ENCODE data around the gene E2F3. TPM values are rescaled to one million over a fixed set of nuclear protein-coding genes. Genes with fewer than 3 reads are reported as not detected.

Gene E2F3
- polyA plus RNA-seq, 1 donor: 17.9 TPM

DNA sequence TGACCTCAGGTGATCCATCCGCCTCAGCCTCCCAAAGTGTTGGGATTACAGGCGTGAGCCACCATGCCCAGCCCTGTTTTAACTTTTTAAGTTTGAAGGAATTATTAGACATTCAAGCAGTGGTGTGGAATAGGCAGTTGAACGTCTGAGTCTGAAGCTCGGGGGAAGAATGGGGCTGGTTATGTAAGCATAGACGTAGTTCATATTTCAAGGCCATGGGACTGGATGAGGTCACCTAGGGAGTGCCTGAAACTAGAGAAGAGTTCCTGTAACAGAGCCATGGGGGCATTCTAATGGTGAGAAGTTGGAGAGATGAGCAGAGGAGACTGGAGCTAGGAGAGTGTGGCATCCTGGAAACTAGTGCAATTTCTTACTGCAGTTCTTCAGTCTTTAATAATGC, 139.0 kb downstream of the E2F3 start:
- WGBS (ENCODE audit: insufficient coverage, low lambda C conversion rate): 71% methylated on average over 1 of the region's 5 CpGs
- H3K4me1 ChIP-seq (ENCODE audit: control insufficient read depth, insufficient read depth, low read length): peaks cover 3% of the 10 kb centered on the region
- no peak overlapping the region for H3K4me3 ChIP-seq (ENCODE audit: low read length)
- H3K27ac ChIP-seq (ENCODE audit: low read length): no peak overlapping the region
- H3K9me3 ChIP-seq (ENCODE audit: control insufficient read depth, low read depth, low read length): no peaks in the 10 kb centered on the region
- DNase-seq: no peak
- H3K36me3 ChIP-seq (ENCODE audit: control insufficient read depth, insufficient read depth, low read length): peaks cover 12% of the 10 kb centered on the region
- H3K27me3 ChIP-seq (ENCODE audit: control insufficient read depth, insufficient read depth, low read length): no peaks in the 10 kb centered on the region

DNA sequence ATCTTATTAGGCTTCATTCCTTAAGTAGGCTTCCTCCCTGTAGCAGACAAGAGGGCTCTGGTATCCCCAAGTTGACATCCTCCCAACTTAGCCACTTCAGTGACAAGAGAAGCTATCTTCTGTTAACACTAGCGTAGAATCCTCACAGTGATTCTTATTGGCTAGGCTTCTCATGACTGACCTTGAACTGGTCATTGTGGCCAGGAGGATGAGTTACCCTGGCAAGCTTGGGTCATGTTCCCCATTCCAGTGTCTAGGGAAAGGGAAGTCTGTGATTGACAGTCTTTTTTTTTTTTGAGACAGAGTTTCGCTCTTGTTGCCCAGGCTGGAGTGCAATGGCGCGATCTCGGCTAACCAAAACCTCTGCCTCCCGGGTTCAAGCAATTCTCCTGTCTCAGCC, 139.7 kb downstream of the E2F3 start:
- no CpG with 5 or more reads among the region's 6 CpGs for WGBS (ENCODE audit: insufficient coverage, low lambda C conversion rate)
- H3K9me3 ChIP-seq (ENCODE audit: control insufficient read depth, low read depth, low read length): no peaks in the 10 kb centered on the region
- no peak for DNase-seq
- no peak overlapping the region for H3K4me3 ChIP-seq (ENCODE audit: low read length)
- H3K27me3 ChIP-seq (ENCODE audit: control insufficient read depth, insufficient read depth, low read length): no peaks in the 10 kb centered on the region
- peaks cover 14% of the 10 kb centered on the region for H3K36me3 ChIP-seq (ENCODE audit: control insufficient read depth, insufficient read depth, low read length)
- H3K4me1 ChIP-seq (ENCODE audit: control insufficient read depth, insufficient read depth, low read length): no peaks in the 10 kb centered on the region
- no peak overlapping the region for H3K27ac ChIP-seq (ENCODE audit: low read length)

DNA sequence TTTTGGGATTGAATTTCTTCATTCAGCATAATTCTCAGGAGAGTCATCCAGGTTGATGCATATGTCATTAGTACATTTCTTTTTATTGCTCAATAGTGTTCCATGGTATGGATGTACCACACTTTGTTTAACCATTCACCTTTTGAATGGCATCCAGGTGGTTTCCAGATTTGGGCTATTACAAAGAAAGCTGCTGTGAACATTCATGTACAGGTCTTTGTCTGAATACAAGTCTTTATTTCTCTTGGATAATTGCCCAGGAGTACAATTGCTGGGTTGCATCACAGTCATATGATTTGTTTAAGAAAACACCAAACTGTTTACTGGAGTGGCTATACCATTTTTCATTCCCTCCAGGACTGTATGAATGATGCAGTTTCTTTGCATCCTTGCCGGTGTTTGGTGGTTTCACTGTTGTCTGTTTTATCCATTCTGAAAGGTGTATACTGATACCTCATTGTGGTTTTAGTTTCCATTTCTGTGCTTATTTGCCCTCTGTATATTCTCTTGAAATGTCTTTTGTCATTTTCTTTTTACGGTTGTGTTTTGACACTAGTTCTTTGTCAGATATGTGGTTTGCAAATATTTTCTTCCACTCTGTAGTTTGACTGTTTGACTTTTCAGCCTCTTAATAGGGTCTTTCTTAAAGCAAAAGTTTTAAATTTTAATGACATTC, 141.4 kb downstream of the E2F3 start:
- no peaks in the 10 kb centered on the region for H3K4me1 ChIP-seq (ENCODE audit: control insufficient read depth, insufficient read depth, low read length)
- no peaks in the 10 kb centered on the region for H3K27me3 ChIP-seq (ENCODE audit: control insufficient read depth, insufficient read depth, low read length)
- peaks cover 17% of the 10 kb centered on the region for H3K36me3 ChIP-seq (ENCODE audit: control insufficient read depth, insufficient read depth, low read length)
- H3K9me3 ChIP-seq (ENCODE audit: control insufficient read depth, low read depth, low read length): no peaks in the 10 kb centered on the region
- no peak for DNase-seq
- WGBS (ENCODE audit: insufficient coverage, low lambda C conversion rate): 100% methylated on average over 1 of the region's 2 CpGs
- no peak overlapping the region for H3K27ac ChIP-seq (ENCODE audit: low read length)
- no peak overlapping the region for H3K4me3 ChIP-seq (ENCODE audit: low read length)

Other genes starting within 250 kb of the E2F3 start
- 26.4 TPM for gene MBOAT1, start 189.4 kb upstream of the E2F3 start, polyA plus RNA-seq
- 10.3 TPM for gene CDKAL1, start 132.6 kb downstream of the E2F3 start, polyA plus RNA-seq